GM23338 (cell line): ENCODE measurements around the gene IQCK. TPM values are rescaled to one million over a fixed set of nuclear protein-coding genes. Genes with fewer than 3 reads are reported as not detected.

Source experiments
- ATAC-seq: fragments of 200-7000 bp; cut with Tn5 transposase; 3 replicates; pipeline ENCODE4 v1.9.1; 2020
- DNase-seq: peaks from one replicate; pipeline ENCODE4 v3.0.0-alpha.2; 2015; ENCODE audit warnings: low spot score
- H2AFZ ChIP-seq: fragments of 200-600 bp; sonication (generic); 2 replicates; pipeline ENCODE4 v1.8.0; 2016; ENCODE audit warnings: antibody characterized with exemption, mild to moderate bottlenecking, moderate library complexity
- H3F3A ChIP-seq: fragments of 200-600 bp; sonication (generic); replicated peaks from 2 replicates; pipeline ENCODE4 v1.8.0; 2017; ENCODE audit warnings: antibody characterized with exemption, mixed run types, low read depth
- H3K27ac ChIP-seq: fragments of 200-600 bp; sonication (generic); 2 replicates; pipeline ENCODE4 v1.6.1; 2016; ENCODE audit warnings: low read depth
- H3K27me3 ChIP-seq: fragments of 200-600 bp; sonication (generic); 2 replicates; pipeline ENCODE4 v1.8.0; 2016; ENCODE audit warnings: mild to moderate bottlenecking, mixed run types, moderate library complexity; ENCODE audit not compliant: insufficient read depth
- H3K36me3 ChIP-seq: fragments of 200-600 bp; sonication (generic); 2 replicates; pipeline ENCODE4 v1.8.0; 2016; ENCODE audit warnings: mild to moderate bottlenecking; ENCODE audit not compliant: insufficient read depth
- H3K4me1 ChIP-seq: fragments of 200-600 bp; sonication (generic); 2 replicates; pipeline ENCODE4 v1.8.0; 2016; ENCODE audit warnings: mild to moderate bottlenecking, moderate library complexity; ENCODE audit not compliant: insufficient read depth
- H3K4me2 ChIP-seq: fragments of 200-600 bp; sonication (generic); 2 replicates; pipeline ENCODE4 v1.7.1; 2017; ENCODE audit warnings: mixed run types
- H3K4me3 ChIP-seq: fragments of 200-600 bp; sonication (generic); 2 replicates; pipeline ENCODE4 v1.6.1; 2016; ENCODE audit warnings: mixed run types
- H3K79me2 ChIP-seq: fragments of 200-600 bp; sonication (generic); replicated peaks from 2 replicates; pipeline ENCODE4 v1.8.0; 2017; ENCODE audit warnings: mild to moderate bottlenecking; ENCODE audit not compliant: insufficient read depth
- H3K9me2 ChIP-seq: fragments of 200-600 bp; sonication (generic); 2 replicates; pipeline ENCODE4 v1.8.0; 2017; ENCODE audit not compliant: insufficient read depth
- H4K20me1 ChIP-seq: fragments of 200-600 bp; sonication (generic); replicated peaks from 2 replicates; pipeline ENCODE4 v1.8.0; 2017; ENCODE audit warnings: mild to moderate bottlenecking; ENCODE audit not compliant: insufficient read depth
- H3K27ac Mint-ChIP-seq: 2 replicates; pipeline ENCODE4 v1.8.0; 2020; ENCODE audit warnings: inconsistent platforms, mild to moderate bottlenecking, moderate library complexity, mixed read lengths
- H3K27me3 Mint-ChIP-seq: 3 replicates; pipeline ENCODE4 v1.8.0; 2022; ENCODE audit warnings: low read depth, mild to moderate bottlenecking, moderate library complexity, mixed read lengths, inconsistent platforms; ENCODE audit not compliant: insufficient read depth, poor library complexity
- H3K36me3 Mint-ChIP-seq: 3 replicates; pipeline ENCODE4 v1.8.0; 2021; ENCODE audit warnings: low read depth, mild to moderate bottlenecking, inconsistent platforms, moderate library complexity, mixed read lengths
- H3K4me1 Mint-ChIP-seq: 3 replicates; pipeline ENCODE4 v1.8.0; 2020; ENCODE audit warnings: mild to moderate bottlenecking, inconsistent platforms, mixed read lengths
- H3K4me3 Mint-ChIP-seq: 3 replicates; pipeline ENCODE4 v1.8.0; 2021; ENCODE audit warnings: moderate library complexity, mild to moderate bottlenecking, inconsistent platforms, mixed read lengths
- H3K9me3 Mint-ChIP-seq: 3 replicates; pipeline ENCODE4 v1.8.0; 2020; ENCODE audit warnings: moderate library complexity, mild to moderate bottlenecking, inconsistent platforms, mixed read lengths
- CREB1 ChIP-seq: fragments of 250-450 bp; sonication (Bioruptor Pico); IDR thresholded peaks from 2 replicates; pipeline ENCODE4 v1.5.0; 2020; ENCODE audit warnings: low read depth, mild to moderate bottlenecking, moderate library complexity
- EZH2 ChIP-seq: fragments of 200-600 bp; sonication (generic); IDR thresholded peaks from one replicate; pipeline ENCODE4 v1.8.0; 2017; ENCODE audit warnings: antibody characterized with exemption, mild to moderate bottlenecking, low read depth; ENCODE audit not compliant: unreplicated experiment
- EZH2phosphoT487 ChIP-seq: fragments of 200-600 bp; sonication (generic); IDR thresholded peaks from one replicate; pipeline ENCODE4 v1.8.1; 2018; ENCODE audit warnings: antibody characterized with exemption; ENCODE audit not compliant: unreplicated experiment
- JUNB ChIP-seq: IDR thresholded peaks from one replicate; pipeline ENCODE4 v1.6.1; 2016; ENCODE audit warnings: antibody characterized with exemption; ENCODE audit not compliant: unreplicated experiment
- NANOG ChIP-seq: IDR thresholded peaks from 2 replicates; pipeline ENCODE4 v1.6.1; 2016; ENCODE audit warnings: antibody characterized with exemption, borderline replicate concordance
- POLR2AphosphoS5 ChIP-seq: IDR thresholded peaks from 2 replicates; pipeline ENCODE4 v1.6.1; 2016; ENCODE audit warnings: antibody characterized with exemption, low read depth
- STAT1 ChIP-seq: IDR thresholded peaks from one replicate; pipeline ENCODE4 v1.6.1; 2016; ENCODE audit warnings: antibody characterized with exemption; ENCODE audit not compliant: unreplicated experiment
- ZNF114 ChIP-seq: fragments of 250-450 bp; sonication (Bioruptor Pico); IDR thresholded peaks from 2 replicates; pipeline ENCODE4 v1.5.0; 2020; ENCODE audit warnings: mild to moderate bottlenecking, moderate library complexity
- ZNF331 ChIP-seq: fragments of 250-450 bp; sonication (Bioruptor Pico); IDR thresholded peaks from 2 replicates; pipeline ENCODE4 v1.5.0; 2020; ENCODE audit warnings: low read depth, mild to moderate bottlenecking, moderate library complexity
- polyA plus RNA-seq: library from polyadenylated mRNA; unstranded; fragments of >200 nt; fragmentation: Nextera tagmentation; extraction: Ambion mirVana; gene quantifications from 2 replicates; pipeline ENCODE4 v1.2.1, GENCODE V29; 2016
- total RNA-seq: library from RNA; depleted of rRNA; stranded (reverse); fragments of >200 nt; shearing (Covaris generic); gene quantifications from 2 replicates; pipeline ENCODE4 v1.2.3, GENCODE V29; 2014
- TF ChIP-seq, protein P1 (sequence below): fragments of 250-450 bp; sonication (Bioruptor Pico); IDR thresholded peaks from 2 replicates; pipeline ENCODE4 v1.5.0; 2020; ENCODE audit warnings: mild to moderate bottlenecking, moderate library complexity
- TF ChIP-seq, protein P2 (sequence below): IDR thresholded peaks from 2 replicates; pipeline ENCODE4 v1.6.1; 2016; ENCODE audit warnings: antibody characterized with exemption
- TF ChIP-seq, protein P3 (sequence below), 2 experiments: fragments of 200-600 bp in 1 of 2; sonication (generic) in 1 of 2; conservative IDR thresholded peaks; 2 replicates each; pipeline versions ENCODE4 v1.5.1 to v1.6.1; 2016 to 2017; ENCODE audit warnings: antibody characterized with exemption in 2 of 2, low read depth in 2 of 2, mild to moderate bottlenecking in 2 of 2, moderate library complexity in 1 of 2
- TF ChIP-seq, protein P4 (sequence below): IDR thresholded peaks from one replicate; pipeline ENCODE4 v1.6.1; 2018; ENCODE audit warnings: antibody characterized with exemption; ENCODE audit not compliant: unreplicated experiment

IQCK gene
- total and polyA plus RNA-seq, 2 experiments from 2014 or later, result 7.6 to 10.0 TPM

DNA sequence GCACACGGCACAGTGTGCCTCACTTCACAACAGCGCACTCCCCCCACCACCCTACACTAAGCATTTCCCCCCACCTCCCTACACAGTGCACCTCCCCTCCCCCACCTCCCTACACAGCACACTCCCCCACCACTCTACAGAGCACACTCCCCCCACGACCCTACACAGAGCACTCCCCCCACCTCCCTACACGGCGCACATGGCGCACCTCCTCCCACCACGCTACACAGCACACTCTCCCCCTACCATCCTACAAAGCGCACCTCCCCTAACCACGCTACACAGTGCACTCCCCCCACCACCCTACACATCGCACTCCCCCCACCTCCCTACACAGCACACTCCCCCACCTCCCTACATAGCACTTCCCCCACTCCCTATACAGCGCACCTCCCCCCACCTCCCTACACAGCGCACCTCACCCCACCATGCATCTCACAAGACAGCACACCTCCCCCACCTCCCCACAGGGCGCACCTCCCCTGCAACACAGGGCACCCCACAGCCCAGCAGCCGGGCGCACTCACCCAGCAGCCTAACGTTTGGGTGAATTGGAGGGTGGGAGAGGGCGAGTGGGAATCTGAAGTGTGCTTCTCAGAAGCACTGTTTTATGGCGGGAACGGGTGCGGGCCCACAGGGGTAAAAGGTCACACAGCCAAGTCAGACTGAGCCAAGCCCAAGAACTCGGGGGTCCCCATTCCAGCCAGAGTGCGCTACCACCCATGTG, 10.3 kb upstream of the IQCK start:
- peaks cover 76% of the 10 kb centered on the region for H3K79me2 ChIP-seq
- TF ChIP-seq, protein P1, sequence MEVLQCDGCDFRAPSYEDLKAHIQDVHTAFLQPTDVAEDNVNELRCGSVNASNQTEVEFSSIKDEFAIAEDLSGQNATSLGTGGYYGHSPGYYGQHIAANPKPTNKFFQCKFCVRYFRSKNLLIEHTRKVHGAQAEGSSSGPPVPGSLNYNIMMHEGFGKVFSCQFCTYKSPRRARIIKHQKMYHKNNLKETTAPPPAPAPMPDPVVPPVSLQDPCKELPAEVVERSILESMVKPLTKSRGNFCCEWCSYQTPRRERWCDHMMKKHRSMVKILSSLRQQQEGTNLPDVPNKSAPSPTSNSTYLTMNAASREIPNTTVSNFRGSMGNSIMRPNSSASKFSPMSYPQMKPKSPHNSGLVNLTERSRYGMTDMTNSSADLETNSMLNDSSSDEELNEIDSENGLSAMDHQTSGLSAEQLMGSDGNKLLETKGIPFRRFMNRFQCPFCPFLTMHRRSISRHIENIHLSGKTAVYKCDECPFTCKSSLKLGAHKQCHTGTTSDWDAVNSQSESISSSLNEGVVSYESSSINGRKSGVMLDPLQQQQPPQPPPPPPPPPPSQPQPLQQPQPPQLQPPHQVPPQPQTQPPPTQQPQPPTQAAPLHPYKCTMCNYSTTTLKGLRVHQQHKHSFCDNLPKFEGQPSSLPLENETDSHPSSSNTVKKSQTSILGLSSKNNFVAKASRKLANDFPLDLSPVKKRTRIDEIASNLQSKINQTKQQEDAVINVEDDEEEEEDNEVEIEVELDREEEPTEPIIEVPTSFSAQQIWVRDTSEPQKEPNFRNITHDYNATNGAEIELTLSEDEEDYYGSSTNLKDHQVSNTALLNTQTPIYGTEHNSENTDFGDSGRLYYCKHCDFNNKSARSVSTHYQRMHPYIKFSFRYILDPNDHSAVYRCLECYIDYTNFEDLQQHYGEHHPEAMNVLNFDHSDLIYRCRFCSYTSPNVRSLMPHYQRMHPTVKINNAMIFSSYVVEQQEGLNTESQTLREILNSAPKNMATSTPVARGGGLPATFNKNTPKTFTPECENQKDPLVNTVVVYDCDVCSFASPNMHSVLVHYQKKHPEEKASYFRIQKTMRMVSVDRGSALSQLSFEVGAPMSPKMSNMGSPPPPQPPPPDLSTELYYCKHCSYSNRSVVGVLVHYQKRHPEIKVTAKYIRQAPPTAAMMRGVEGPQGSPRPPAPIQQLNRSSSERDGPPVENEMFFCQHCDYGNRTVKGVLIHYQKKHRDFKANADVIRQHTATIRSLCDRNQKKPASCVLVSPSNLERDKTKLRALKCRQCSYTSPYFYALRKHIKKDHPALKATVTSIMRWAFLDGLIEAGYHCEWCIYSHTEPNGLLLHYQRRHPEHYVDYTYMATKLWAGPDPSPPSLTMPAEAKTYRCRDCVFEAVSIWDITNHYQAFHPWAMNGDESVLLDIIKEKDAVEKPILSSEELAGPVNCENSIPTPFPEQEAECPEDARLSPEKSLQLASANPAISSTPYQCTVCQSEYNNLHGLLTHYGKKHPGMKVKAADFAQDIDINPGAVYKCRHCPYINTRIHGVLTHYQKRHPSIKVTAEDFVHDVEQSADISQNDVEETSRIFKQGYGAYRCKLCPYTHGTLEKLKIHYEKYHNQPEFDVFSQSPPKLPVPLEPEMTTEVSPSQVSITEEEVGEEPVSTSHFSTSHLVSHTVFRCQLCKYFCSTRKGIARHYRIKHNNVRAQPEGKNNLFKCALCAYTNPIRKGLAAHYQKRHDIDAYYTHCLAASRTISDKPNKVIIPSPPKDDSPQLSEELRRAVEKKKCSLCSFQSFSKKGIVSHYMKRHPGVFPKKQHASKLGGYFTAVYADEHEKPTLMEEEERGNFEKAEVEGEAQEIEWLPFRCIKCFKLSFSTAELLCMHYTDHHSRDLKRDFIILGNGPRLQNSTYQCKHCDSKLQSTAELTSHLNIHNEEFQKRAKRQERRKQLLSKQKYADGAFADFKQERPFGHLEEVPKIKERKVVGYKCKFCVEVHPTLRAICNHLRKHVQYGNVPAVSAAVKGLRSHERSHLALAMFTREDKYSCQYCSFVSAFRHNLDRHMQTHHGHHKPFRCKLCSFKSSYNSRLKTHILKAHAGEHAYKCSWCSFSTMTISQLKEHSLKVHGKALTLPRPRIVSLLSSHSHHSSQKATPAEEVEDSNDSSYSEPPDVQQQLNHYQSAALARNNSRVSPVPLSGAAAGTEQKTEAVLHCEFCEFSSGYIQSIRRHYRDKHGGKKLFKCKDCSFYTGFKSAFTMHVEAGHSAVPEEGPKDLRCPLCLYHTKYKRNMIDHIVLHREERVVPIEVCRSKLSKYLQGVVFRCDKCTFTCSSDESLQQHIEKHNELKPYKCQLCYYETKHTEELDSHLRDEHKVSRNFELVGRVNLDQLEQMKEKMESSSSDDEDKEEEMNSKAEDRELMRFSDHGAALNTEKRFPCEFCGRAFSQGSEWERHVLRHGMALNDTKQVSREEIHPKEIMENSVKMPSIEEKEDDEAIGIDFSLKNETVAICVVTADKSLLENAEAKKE (CRISPR knock-in tag), result no peak
- TF ChIP-seq STAT1 (no peak), NANOG (no peak), CREB1 (no peak), JUNB (no peak), POLR2AphosphoS5 (no peak), EZH2phosphoT487 (no peak), EZH2 (no peak), ZNF114 (CRISPR knock-in tag) (no peak), ZNF331 (CRISPR knock-in tag) (no peak)
- TF ChIP-seq, protein P2, sequence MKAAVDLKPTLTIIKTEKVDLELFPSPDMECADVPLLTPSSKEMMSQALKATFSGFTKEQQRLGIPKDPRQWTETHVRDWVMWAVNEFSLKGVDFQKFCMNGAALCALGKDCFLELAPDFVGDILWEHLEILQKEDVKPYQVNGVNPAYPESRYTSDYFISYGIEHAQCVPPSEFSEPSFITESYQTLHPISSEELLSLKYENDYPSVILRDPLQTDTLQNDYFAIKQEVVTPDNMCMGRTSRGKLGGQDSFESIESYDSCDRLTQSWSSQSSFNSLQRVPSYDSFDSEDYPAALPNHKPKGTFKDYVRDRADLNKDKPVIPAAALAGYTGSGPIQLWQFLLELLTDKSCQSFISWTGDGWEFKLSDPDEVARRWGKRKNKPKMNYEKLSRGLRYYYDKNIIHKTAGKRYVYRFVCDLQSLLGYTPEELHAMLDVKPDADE, result no peak
- TF ChIP-seq, protein P3, sequence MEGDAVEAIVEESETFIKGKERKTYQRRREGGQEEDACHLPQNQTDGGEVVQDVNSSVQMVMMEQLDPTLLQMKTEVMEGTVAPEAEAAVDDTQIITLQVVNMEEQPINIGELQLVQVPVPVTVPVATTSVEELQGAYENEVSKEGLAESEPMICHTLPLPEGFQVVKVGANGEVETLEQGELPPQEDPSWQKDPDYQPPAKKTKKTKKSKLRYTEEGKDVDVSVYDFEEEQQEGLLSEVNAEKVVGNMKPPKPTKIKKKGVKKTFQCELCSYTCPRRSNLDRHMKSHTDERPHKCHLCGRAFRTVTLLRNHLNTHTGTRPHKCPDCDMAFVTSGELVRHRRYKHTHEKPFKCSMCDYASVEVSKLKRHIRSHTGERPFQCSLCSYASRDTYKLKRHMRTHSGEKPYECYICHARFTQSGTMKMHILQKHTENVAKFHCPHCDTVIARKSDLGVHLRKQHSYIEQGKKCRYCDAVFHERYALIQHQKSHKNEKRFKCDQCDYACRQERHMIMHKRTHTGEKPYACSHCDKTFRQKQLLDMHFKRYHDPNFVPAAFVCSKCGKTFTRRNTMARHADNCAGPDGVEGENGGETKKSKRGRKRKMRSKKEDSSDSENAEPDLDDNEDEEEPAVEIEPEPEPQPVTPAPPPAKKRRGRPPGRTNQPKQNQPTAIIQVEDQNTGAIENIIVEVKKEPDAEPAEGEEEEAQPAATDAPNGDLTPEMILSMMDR (conservative IDR thresholded peaks at IDR 0.05; ENCODE audit: low read depth in 2 of 2), result no peak
- TF ChIP-seq, protein P4, sequence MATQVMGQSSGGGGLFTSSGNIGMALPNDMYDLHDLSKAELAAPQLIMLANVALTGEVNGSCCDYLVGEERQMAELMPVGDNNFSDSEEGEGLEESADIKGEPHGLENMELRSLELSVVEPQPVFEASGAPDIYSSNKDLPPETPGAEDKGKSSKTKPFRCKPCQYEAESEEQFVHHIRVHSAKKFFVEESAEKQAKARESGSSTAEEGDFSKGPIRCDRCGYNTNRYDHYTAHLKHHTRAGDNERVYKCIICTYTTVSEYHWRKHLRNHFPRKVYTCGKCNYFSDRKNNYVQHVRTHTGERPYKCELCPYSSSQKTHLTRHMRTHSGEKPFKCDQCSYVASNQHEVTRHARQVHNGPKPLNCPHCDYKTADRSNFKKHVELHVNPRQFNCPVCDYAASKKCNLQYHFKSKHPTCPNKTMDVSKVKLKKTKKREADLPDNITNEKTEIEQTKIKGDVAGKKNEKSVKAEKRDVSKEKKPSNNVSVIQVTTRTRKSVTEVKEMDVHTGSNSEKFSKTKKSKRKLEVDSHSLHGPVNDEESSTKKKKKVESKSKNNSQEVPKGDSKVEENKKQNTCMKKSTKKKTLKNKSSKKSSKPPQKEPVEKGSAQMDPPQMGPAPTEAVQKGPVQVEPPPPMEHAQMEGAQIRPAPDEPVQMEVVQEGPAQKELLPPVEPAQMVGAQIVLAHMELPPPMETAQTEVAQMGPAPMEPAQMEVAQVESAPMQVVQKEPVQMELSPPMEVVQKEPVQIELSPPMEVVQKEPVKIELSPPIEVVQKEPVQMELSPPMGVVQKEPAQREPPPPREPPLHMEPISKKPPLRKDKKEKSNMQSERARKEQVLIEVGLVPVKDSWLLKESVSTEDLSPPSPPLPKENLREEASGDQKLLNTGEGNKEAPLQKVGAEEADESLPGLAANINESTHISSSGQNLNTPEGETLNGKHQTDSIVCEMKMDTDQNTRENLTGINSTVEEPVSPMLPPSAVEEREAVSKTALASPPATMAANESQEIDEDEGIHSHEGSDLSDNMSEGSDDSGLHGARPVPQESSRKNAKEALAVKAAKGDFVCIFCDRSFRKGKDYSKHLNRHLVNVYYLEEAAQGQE, result no peak
- peaks cover 38% of the 10 kb centered on the region for H3K36me3 ChIP-seq
- DNase-seq, result peak; percentile 47
- peak overlapping the region; percentile 45; the same call in 1 of the 2 replicates for H3K27ac ChIP-seq
- peak; percentile 32 for ATAC-seq
- peaks cover 24% of the 10 kb centered on the region for H3K27me3 Mint-ChIP-seq
- H3K36me3 Mint-ChIP-seq, result peaks cover 99% of the 10 kb centered on the region
- H3K4me3 ChIP-seq, result no peak overlapping the region
- H3K4me2 ChIP-seq, result no peak overlapping the region
- no peaks in the 10 kb centered on the region for H3K9me3 Mint-ChIP-seq
- peaks cover 54% of the 10 kb centered on the region for H4K20me1 ChIP-seq
- peaks cover 52% of the 10 kb centered on the region for H3K4me1 Mint-ChIP-seq
- H2AFZ ChIP-seq, result no peak overlapping the region
- no peaks in the 10 kb centered on the region for H3K9me2 ChIP-seq
- H3K4me1 ChIP-seq, result peaks cover 37% of the 10 kb centered on the region
- no peak overlapping the region for H3K27ac Mint-ChIP-seq
- H3F3A ChIP-seq, result peaks cover 7% of the 10 kb centered on the region; the same call in 1 of the 2 replicates
- H3K4me3 Mint-ChIP-seq, result peak overlapping the region; percentile 14; the same call in 1 of the 3 replicates
- no peaks in the 10 kb centered on the region for H3K27me3 ChIP-seq
